NCI-H82 (cell line): ENCODE measurements around the gene HAGHL.

ENCODE experiments used
- DNase-seq: peaks from one replicate; lab custom pipeline; 2025; lab: John Stamatoyannopoulos, UW

Gene HAGHL

DNA sequence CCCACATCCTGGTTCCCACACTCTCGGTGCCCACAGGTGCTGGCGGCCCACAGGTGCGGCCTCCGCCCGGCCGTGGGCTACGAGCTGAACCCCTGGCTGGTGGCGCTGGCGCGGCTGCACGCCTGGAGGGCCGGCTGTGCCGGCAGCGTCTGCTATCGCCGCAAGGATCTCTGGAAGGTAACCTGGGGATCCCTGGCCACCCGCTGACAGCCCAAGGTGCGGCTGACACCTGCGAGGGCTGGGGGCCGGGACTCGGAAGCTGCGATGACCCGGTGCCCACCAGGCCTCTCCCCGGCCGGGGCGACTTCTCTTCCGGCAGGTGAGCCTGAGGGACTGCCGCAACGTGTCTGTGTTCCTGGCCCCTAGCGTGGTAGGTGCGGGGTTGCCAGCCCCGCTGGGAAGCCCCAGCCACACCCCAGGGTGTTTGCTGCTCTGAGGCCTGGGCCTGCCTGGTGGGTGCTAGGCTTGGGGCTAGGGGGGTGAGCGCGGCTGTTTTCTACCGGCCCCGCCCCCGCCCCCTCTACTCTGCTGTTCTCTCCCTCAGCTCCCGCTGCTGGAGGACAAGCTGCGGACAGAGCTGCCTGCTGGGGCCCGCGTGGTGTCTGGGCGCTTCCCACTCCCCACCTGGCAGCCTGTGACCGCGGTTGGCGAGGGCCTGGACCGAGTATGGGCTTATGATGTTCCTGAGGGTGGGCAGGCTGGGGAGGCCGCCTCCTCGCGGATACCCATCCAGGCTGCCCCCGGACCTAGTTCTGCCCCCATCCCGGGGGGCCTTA, 5.0 kb upstream of the HAGHL start:
- DNase-seq = no peak

DNA sequence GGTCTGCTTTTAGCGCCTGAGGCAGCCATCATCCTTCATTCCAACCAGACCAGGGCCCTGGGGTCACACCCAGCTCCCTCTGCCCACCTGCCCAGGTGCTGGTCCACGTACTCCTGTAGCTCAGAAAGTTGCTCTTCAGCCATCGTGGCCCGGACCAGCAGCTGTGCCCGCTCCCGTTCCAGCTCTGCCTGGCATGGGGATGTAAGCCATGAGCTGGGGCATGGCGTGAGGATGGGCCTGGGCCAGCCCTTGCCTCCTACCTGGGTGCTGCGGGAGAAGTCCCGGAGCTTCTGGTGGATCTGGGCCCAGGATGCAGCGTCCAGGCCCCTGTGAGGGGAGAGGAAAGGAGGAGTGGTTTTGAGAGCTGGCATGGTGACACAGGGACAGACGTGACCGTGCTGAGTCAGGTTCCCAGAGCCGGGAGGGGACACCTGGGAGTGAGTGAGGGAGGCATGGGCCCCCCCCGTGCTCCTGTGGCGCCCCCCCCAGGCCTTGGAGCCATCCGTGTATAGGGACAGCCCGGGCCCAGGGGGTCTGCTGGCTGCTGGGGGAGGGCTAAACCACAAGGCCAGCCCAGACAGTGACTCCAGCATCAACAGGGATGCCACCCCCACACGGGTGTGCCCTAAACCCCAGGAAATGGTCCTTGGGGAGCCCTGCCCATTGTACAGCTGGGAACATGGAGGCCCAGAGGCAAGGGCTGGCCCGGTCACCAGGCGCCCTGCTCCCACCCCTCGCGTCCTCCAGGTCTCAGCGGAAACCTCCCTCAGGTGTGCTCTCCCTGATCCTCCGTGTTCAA, 3.9 kb upstream of the HAGHL start:
- DNase-seq = no peak

DNA sequence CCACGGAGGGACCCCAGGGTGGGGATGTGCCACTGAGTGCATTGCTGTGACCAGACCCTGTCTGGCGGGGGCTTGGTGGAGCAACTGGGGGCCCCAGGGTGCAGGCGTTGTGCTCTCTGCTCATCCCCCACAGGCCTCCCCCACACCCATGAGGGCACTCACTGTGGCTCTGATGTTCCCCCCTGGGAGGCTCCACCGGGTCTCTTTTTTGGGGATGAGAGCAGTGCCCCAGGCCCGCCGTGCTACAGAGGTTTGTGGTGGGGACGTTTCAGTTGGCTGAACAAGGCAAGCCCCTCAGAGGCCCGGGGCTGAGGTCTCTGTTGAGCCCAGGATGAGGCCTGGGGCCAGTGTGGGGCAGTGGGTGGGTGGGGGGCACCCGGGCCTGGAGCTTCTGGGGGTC, 3.2 kb upstream of the HAGHL start:
- DNase-seq = no peak

DNA sequence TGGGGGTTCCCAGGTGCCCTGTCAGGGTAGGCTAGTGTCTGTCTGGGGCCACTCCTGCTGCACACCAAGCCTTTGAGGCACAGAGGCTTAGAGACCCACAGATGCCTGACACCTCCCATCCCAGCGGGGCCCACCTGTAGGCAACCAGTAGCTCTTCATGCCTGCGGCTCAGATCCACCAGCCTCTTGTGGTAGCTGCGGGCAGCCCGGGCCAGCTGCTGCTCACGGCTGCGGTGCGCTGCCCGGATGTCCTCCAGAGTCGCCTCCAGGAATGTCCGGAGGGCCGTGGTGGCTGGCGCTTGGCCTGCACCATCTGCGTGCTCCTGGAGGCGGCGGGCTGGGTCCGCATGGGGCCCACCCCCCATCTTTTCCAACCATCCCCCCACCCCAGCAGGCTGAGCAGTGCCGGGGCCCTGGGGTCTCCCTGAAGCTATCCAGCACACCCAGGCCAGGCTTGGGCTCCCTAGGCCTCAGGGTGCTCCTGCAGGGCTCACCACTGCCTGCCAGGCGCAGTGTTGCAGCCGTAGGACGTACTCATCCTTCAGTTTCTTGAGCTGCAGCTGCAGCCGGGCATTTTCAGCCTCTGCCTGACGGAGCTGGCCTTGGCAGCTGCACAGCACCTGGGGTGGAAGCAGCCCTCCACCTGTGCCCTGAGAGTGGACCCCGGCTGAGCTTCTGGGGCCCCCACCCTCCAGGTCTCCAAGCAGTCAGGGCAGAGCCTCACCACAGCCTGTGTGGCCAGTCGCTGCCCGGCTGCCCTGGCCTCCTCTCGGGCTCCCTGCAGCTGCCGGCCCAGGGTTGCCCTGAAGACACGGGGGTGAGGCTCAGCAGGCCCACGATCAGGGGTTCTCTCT, 2.5 kb upstream of the HAGHL start:
- peak; percentile 31 for DNase-seq

GRCh38 chr16:725041-725376, 1.9 kb upstream of the HAGHL start:
- DNase-seq = no peak

DNA sequence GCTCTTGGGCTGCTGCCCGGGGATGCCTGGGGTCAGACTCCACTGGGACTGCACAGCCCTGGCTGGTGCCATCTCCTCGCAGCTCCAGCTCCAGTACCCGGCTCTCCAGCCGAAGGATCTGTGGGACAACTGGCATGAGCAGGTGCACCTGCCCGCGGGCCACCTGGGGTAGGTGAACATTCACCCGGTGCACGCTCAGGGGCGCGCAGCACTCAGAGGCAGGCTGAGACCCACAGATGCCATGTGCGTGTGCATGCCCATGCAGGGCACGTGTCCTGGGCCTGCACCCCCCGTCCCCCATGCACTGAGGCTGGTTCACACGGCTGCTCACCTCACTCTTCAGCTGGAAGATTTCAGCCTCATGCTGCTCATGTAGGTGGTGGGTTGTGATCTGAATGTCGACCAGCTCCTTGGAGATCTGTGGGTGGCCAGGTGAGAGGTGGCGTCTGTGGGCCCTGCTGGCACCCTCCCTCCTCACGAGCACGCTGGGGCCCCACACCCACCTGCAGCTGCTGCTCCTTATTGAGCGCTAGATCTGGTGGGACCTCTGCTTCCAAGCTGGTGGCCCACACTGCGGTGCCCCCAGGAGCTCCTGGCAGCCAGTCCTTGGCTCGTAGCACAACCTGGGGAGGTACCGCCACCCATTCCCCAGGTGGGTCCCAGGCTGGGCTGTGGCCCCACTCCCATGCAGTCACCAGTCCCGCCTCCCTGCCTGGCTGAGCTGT, 1.3 kb upstream of the HAGHL start:
- no peak for DNase-seq

- DNase-seq = no peak
Observed at GRCh38 chr16:726188-726437, 793 bp upstream of the HAGHL start.

GRCh38 chr16:727291-727977, 528 bp downstream of the HAGHL start:
- DNase-seq = peak; percentile 47

GRCh38 chr16:728131-728889, 1.4 kb downstream of the HAGHL start:
- DNase-seq = peak; percentile 84

- DNase-seq = no peak
Observed at GRCh38 chr16:728890-729744, 2.2 kb downstream of the HAGHL start.

DNA sequence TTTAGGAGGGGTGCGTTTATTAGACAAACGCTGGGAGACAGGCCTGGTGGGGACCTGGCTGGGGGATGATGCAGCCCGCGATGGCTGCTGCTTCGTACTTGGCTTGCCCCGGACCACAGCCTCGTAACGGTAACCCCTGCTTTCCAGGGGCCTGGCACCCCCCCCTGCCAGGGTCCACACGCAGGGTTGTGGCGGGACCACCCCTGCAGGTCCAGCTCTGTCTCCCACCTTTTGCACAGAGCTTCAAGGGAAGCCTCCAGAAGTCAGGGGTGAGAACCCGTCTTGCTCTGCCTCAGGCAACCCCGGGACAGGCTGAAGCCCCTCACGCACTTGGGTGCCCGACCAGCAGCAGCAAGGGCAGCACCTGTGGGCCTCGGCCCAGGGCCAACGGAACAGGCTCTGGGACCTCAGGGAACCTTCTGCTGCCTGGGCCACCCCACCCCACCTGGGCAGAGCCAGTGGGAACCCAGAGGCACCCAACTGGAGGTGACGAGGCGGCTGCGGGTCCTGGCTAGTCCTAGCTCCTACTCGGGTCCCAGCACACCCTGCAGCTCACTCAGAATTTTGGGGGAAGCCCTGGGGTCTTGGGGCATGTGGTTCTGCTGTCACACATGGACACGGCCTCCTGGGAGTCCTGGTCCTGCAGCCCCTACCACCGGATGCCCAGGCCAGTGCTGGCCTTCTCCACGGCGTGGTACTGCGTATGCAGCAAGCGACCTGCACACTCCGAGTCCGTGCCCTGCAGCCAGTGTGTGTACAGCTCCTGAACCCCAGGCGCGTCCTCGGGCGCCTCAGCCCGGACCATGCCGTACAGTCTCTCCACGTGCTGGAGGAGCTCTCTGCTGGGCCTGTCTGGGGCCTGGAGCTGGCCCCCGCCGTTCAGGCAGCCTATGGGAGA, 3.1 kb downstream of the HAGHL start:
- DNase-seq = no peak

DNA sequence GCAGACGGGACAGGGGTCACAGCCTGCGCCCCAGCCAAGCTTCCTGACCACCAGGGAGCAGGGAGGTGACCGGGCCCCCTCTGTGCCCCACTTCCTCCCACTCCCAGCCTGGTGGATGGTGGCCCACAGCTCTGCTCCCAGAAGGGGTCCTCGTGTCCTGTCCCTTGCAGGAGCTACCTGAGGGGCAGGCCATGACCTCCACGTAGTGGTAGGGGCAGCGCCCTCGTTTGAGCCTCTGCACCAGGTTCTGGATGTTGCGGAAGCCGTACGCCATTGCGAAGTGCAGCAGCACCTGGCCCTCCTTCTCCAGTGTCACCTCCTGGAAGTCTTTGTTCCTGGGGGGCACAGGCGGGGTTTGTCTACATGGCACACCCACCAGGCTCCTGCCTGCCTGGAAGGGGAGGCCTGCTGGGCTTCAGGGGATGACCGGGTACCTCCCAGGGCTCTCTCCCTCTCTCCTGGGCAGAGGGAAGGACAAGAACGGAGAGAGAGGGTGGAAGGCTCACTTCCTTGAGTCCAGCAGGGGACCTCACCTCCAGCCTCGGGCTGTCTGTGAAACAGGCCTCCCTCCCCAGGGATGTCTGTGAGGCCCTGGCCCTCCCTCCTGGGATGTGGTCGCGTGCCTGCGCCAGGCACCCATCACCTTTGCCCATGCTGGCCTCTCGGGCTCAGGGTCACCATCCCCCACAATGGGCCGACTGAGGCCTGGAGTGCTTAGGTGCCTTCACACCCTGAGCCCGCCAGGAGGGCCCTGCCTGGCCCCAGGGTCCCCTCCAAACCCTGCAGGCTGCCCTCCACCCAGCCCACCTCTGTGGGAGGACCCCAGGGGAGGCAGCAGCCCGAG, 4.0 kb downstream of the HAGHL start:
- no peak for DNase-seq

DNA sequence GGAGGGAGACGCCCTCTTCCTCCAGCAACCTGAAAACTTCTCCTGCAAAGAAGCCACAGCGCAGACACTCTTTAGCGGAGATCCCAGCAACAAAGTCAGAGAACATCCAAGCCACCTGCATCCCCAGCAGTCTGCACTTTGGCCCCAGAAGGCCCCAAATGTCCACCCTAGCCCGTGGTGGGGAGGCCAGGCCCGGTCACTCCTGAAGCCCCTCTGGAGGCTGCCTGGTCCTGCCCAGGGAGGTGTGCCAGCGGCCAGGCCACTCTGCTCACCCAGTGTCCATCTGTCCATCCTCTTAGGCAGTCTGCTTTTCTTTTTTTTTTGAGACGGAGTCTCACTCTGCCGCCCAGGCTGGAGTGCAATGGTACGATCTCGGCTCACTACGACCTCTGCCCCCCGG, 5.4 kb downstream of the HAGHL start:
- DNase-seq = no peak

- DNase-seq = no peak
Observed at GRCh38 chr16:732936-733335, 6.0 kb downstream of the HAGHL start.

DNA sequence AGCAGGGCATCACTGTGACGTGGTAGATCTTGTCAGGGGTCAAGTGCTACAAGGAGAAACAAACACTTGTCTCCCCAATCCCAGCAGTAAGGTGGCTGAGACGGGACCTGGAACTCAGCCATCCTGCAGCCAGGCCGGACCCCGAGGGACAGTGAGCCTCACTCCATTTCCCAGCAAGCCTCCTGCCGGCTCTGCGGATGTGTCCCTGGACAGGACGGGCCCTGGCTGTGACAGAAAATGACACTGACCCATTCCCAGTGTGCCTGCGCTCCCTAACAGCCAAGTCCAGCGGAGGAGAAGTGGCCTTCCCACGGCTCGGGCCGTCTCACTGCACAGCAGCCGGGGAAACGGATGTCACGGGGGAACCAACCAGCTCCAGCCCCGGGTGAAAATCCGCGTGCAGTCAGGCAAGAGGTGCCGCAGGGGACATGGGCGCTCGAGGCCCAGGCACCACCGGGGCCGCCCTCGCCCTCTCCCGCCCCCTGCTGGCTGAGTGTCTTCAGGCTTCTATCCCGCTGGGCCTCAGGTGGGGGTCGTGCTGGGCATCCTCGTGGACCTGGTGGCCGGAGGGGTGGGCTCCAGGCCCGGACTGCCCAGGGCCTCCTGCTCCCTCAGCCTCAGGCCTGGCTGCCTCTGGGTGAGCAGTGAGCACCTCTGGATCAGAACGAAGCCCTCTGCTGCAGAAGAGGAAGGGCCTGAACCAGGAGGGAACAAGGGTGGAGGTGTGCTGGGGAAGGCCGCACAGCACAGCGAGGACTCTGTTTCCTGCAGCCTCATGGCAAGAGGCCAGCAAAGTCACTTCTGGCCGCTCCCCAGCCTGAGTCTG, 6.7 kb downstream of the HAGHL start:
- peak; percentile 60 for DNase-seq

DNA sequence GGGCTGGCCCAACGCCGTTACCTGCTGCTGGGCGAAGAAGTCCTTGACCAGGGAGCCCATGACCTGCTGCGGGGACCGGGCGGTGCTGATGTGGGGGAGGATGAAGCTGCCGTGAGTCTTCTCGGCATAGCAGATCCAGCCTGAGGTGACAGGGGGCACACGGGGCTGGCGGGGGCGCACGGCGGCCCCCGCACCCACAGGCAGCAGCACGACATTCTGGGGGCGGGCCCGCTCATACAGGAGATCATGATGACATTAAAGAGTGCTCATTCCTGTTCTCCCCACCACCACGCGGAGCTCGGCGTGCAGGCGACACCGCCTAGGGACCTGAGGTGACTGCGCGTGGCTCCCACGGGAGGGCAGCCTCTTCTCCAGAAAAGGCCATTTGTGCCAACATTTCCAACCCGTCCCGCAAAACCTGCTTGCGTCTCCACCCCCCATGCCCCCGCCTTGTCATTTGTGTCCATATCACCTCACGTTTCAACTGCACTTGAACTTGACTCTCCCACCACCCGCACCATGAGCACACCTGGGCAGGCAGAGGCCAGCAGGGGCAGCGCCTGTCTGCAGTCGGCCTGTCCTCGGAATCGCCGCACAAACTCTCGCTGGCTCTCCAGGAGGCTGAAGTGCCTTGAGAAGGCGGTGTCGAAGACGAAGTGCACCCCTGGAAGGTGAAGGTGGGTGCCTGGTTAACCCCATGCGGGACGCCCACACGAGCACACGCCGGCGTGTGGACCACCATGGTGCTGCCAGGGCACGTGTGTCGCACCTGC, 7.5 kb downstream of the HAGHL start:
- no peak for DNase-seq
